Natural killer cell (primary cell): ENCODE data around the gene CDH23. TPM values are rescaled to one million over a fixed set of nuclear protein-coding genes. Genes with fewer than 3 reads are reported as not detected.

ENCODE experiments used
- ATAC-seq, 3 donors: fragments of 150-1000 bp in 2 of 3; fragments of 200-7000 bp in 1 of 3; cut with Tn5 transposase; 1 replicate in 1 of 3; 2 replicates in 2 of 3; pipeline ENCODE4 v1.10.0; 2021; ENCODE audit warnings: mild to moderate bottlenecking in 2 of 3, moderate library complexity in 2 of 3
- DNase-seq, 2 donors: peaks; one replicate each; pipeline versions ENCODE4 v3.0.0 to v3.0.0-alpha.2; 2013 to 2021; ENCODE audit warnings: mixed read lengths in 1 of 2
- H3K27ac ChIP-seq: one replicate; pipeline ENCODE4 v1.5.1; 2013; ENCODE audit warnings: mild to moderate bottlenecking, low read length
- H3K27me3 ChIP-seq: one replicate; pipeline ENCODE4 v1.6.1; 2013; ENCODE audit warnings: low read length; ENCODE audit not compliant: control insufficient read depth, insufficient read depth
- H3K36me3 ChIP-seq: one replicate; pipeline ENCODE4 v1.6.1; 2013; ENCODE audit warnings: low read length; ENCODE audit not compliant: control insufficient read depth, insufficient read depth
- H3K4me1 ChIP-seq: one replicate; pipeline ENCODE4 v1.6.1; 2013; ENCODE audit warnings: low read length; ENCODE audit not compliant: control insufficient read depth, insufficient read depth
- H3K4me3 ChIP-seq: one replicate; pipeline ENCODE4 v1.5.1; 2013; ENCODE audit warnings: low read length
- H3K9me3 ChIP-seq: one replicate; pipeline ENCODE4 v1.6.1; 2013; ENCODE audit warnings: low read length; ENCODE audit not compliant: control insufficient read depth, insufficient read depth
- H3K27ac Mint-ChIP-seq, 2 donors: one replicate each; pipeline ENCODE4 v1.8.0; 2022; ENCODE audit warnings: mild to moderate bottlenecking in 2 of 2, mixed read lengths in 2 of 2, moderate library complexity in 1 of 2
- H3K27me3 Mint-ChIP-seq, 2 donors: one replicate each; pipeline ENCODE4 v1.8.0; 2022; ENCODE audit warnings: low read depth in 2 of 2, mixed read lengths in 2 of 2
- H3K36me3 Mint-ChIP-seq: one replicate; pipeline ENCODE4 v1.8.0; 2022; ENCODE audit warnings: mixed read lengths
- H3K4me1 Mint-ChIP-seq, 2 donors: one replicate each; pipeline ENCODE4 v1.8.0; 2022; ENCODE audit warnings: mixed read lengths in 2 of 2
- H3K4me3 Mint-ChIP-seq: one replicate; pipeline ENCODE4 v1.8.0; 2022; ENCODE audit warnings: mild to moderate bottlenecking, moderate library complexity, mixed read lengths
- H3K9me3 Mint-ChIP-seq, 2 donors: one replicate each; pipeline ENCODE4 v1.8.0; 2022; ENCODE audit warnings: mixed read lengths in 2 of 2
- CTCF ChIP-seq: fragments of 200-600 bp; IDR thresholded peaks from one replicate; pipeline ENCODE4 v1.8.0; 2022; ENCODE audit warnings: antibody characterized with exemption
- WGBS: methylation state at CpG from one replicate; pipeline ENCODE4 v1.1.7; 2013; ENCODE audit warnings: missing lambda C conversion rate; ENCODE audit not compliant: insufficient coverage; 5-methylcytosine and 5-hydroxymethylcytosine counted together
- intact Hi-C: fragments of 100-400 bp; cut with micrococcal nuclease; formaldehyde crosslinking; loops from one replicate; pipeline ENCODE4 v1.14.2; 2022
- total RNA-seq, 4 donors: library from RNA; stranded (reverse); fragments of 120-200 nt in 1 of 4; gene quantifications; one replicate each; pipeline versions ENCODE4 v1.2.3 to v1.2.4, GENCODE V29; 2013 to 2022

The CDH23 gene
- total RNA-seq, 3 donors from 2014 or later (not counting 1 experiment from before 2014, with no cell fraction given) = 1.2 to 6.0 (median 4.3) TPM

- no peak overlapping the region for H3K4me3 ChIP-seq
- H3K9me3 Mint-ChIP-seq = no peaks in the 10 kb centered on the region
- H3K27ac ChIP-seq = no peak overlapping the region
- peaks cover 0 to 5% of the 10 kb centered on the region in 2 donors for H3K4me1 Mint-ChIP-seq
- 92% methylated on average over 20 of the region's 28 CpGs for WGBS
- no peak for TF ChIP-seq CTCF
- H3K36me3 ChIP-seq = no peaks in the 10 kb centered on the region
- H3K4me3 Mint-ChIP-seq = no peak overlapping the region
- H3K27me3 Mint-ChIP-seq = peaks cover 0 to 4% of the 10 kb centered on the region in 2 donors
- H3K27ac Mint-ChIP-seq = no peak overlapping the region
- no peaks in the 10 kb centered on the region for H3K27me3 ChIP-seq
- H3K9me3 ChIP-seq = no peaks in the 10 kb centered on the region
- ATAC-seq = no peak
- H3K36me3 Mint-ChIP-seq = no peaks in the 10 kb centered on the region
- peaks cover 2% of the 10 kb centered on the region for H3K4me1 ChIP-seq
- intact Hi-C loops = no loop called here
- DNase-seq = no peak
These were observed 265.1 kb downstream of the CDH23 start for GRCh38 chr10:71661779-71662336.

- H3K27me3 Mint-ChIP-seq = peaks cover 0 to 10% of the 10 kb centered on the region in 2 donors
- H3K4me1 Mint-ChIP-seq = peaks cover 7 to 16% of the 10 kb centered on the region in 2 donors
- no peaks in the 10 kb centered on the region for H3K36me3 Mint-ChIP-seq
- no peak overlapping the region for H3K4me3 ChIP-seq
- no peaks in the 10 kb centered on the region for H3K9me3 Mint-ChIP-seq
- H3K27ac Mint-ChIP-seq = no peak overlapping the region
- no peaks in the 10 kb centered on the region for H3K27me3 ChIP-seq
- intact Hi-C loops = no loop called here
- H3K36me3 ChIP-seq = no peaks in the 10 kb centered on the region
- TF ChIP-seq CTCF = no peak
- no peaks in the 10 kb centered on the region for H3K9me3 ChIP-seq
- no peak overlapping the region for H3K27ac ChIP-seq
- ATAC-seq = no peak
- peaks cover 17% of the 10 kb centered on the region for H3K4me1 ChIP-seq
- 87% methylated on average over 7 of the region's 7 CpGs for WGBS
- DNase-seq = no peak
- no peak overlapping the region for H3K4me3 Mint-ChIP-seq
These were observed 266.6 kb downstream of the CDH23 start for GRCh38 chr10:71663311-71663710.

- no peak for DNase-seq
- Mint-ChIP-seq H3K4me1 (peaks cover 7 to 16% of the 10 kb centered on the region in 2 donors), H3K27me3 (peaks cover 0 to 10% of the 10 kb centered on the region in 2 donors), H3K9me3 (no peaks in the 10 kb centered on the region), H3K36me3 (no peaks in the 10 kb centered on the region), H3K4me3 (no peak overlapping the region), H3K27ac (no peak overlapping the region)
- ATAC-seq = no peak
- Histone ChIP-seq H3K36me3 (no peaks in the 10 kb centered on the region), H3K4me1 (peaks cover 17% of the 10 kb centered on the region), H3K27ac (no peak overlapping the region), H3K9me3 (no peaks in the 10 kb centered on the region), H3K27me3 (no peaks in the 10 kb centered on the region), H3K4me3 (no peak overlapping the region)
- intact Hi-C loops = loop anchor here (1.0 to 2.0 kb wide), 2 partner anchors 44 to 148 kb away; no protein-coding TSS in a partner anchor
- no peak for TF ChIP-seq CTCF
- WGBS = 100% methylated on average over 2 of the region's 2 CpGs
These were observed 267.9 kb downstream of the CDH23 start for GRCh38 chr10:71664585-71664984.

GRCh38 chr10:71665456-71665855, 268.7 kb downstream of the CDH23 start:
- no peak for DNase-seq
- intact Hi-C loops = loop anchor here (2.0 kb wide), 1 partner anchor 147 kb away; no protein-coding TSS in a partner anchor
- WGBS = 86% methylated on average over 9 of the region's 9 CpGs
- H3K36me3 Mint-ChIP-seq = no peaks in the 10 kb centered on the region
- peaks cover 7 to 16% of the 10 kb centered on the region in 2 donors for H3K4me1 Mint-ChIP-seq
- H3K27ac Mint-ChIP-seq = no peak overlapping the region
- Histone ChIP-seq H3K9me3 (no peaks in the 10 kb centered on the region), H3K36me3 (no peaks in the 10 kb centered on the region), H3K4me1 (peaks cover 17% of the 10 kb centered on the region), H3K27me3 (no peaks in the 10 kb centered on the region), H3K27ac (no peak overlapping the region), H3K4me3 (no peak overlapping the region)
- peaks cover 0 to 10% of the 10 kb centered on the region in 2 donors for H3K27me3 Mint-ChIP-seq
- H3K4me3 Mint-ChIP-seq = no peak overlapping the region
- H3K9me3 Mint-ChIP-seq = no peaks in the 10 kb centered on the region
- TF ChIP-seq CTCF = no peak
- ATAC-seq = no peak
